ENCODE measurements around the gene SKI.

Gene SKI

DNA sequence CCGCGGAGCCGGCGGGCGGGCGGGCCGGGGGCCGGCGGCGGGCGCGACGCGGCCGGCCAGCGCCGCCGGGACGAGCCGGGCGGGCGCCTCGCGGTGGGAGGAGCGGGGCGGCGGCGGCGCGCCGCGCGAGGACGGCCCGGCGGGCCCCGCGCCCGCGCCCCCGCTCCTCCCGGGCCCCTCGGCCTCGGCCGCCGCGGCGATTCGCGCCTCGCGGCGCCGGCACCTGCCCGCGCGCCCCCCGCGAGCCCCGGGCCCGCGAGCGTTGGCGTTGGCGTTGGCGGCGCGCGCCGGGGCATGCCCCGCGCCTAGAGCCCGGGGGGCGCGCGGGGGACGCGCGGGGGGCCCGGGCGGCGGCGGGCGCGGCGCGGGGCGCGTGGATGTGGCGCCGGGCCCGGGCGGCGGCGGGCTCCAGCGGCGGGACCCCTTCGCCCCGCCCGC, at the start of gene SKI:
SKI (plus strand) TSS at position 163 of the 438 bp plus-strand sequence. CDS start 448 bp downstream, outside the sequence.
- no peak for DNase-seq
- intact Hi-C loops (cut with DNase I), result loop anchor here (2.0 kb wide), 2 partner anchors 29 to 39 kb away; no protein-coding TSS in a partner anchor

GRCh38 chr1:2178875-2179274, 49.2 kb upstream of the SKI start:
- DNase-seq, result no peak
- intact Hi-C loops (cut with DNase I), result no loop called here

- peak in 1 of 10 donors; percentile 59 for DNase-seq
- intact Hi-C loops (cut with DNase I), result no loop called here
Measured at GRCh38 chr1:2179283-2180013, 48.7 kb upstream of the SKI start.

DNA sequence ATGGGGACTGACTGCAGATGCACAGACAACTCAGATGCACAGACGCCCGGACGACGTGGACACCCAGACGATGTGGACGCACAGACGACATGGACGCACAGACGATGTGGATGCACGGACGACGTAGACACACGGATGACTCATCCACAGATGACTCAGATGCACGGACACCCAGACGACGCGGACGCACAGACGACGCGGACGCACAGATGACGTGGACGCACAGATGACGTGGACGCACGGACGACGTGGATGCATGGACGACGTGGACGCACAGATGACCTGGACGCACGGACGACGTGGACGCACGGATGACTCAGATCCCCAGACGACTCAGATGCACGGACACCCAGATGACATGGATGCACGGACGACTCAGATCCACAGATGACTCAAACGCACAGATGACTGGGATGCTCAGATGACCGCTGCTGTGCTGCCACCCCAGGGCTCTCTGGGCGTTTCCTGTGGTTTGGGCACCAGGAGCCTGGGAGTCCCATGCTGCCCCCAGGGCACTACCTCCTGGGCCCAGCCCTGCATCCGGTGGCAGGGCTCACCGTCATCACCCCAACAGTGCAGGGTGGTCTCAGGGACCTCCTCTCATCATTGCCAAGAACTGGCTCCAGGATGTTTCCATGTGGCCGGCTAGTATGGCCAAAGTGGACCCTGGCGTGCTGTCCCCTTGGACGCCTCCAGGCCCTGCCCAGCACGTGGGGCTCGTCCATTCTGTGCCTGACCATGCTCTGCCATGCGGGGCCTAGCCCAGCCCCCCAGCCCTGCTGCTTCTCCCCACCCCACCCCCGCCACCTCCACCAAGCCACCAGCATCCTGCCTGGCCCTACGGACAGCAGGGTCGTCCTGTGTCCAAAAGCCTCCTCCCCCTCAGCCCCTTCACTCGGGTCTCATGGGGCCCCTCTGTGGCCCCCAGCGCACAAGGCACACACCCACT, 47.5 kb upstream of the SKI start:
- peak in 2 of 10 donors; percentile 52 to 82 for DNase-seq
- intact Hi-C loops (cut with DNase I), result no loop called here

DNA sequence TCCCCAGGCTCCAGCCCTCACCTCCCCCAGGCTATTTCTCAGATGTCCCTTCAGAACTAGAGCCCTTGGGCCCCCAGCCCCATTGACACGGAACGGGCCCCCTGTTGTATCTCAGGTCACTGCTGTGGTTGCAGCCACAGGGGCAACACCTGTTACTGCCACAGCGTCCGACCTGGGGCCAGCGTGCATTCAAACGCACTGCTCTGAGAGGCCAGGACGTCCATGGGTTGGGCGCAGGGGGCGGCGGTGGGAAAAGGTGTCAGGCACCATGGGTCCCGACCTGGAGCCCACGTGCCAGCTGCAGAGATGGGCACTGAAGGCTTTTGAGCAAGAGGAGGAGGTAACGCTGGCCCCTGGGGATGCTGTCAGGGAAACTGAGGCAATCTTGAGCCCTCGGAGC, 46.8 kb upstream of the SKI start:
- DNase-seq, result no peak
- intact Hi-C loops (cut with DNase I), result no loop called here

GRCh38 chr1:2181752-2182151, 46.4 kb upstream of the SKI start:
- intact Hi-C loops (cut with DNase I), result no loop called here
- DNase-seq, result no peak

DNA sequence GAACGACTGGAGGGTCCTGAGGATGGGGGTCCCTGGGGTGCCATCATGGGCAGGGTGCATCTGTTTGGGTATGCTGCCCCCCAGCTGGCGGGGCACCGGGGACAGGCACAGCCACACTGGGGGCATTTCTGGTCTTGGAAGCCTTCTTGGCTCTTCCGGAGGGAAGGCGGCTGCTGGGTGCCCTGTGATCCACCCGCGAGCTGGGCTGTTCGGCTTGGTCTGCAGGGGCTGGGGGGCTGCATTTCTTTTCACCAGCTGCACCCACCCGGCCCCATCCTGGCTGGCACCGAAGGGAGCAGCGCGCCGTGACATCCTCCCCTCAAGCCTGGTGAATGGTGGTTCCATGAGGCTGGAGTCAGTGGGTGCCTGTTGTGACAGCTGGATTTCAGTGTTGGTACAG, 45.7 kb upstream of the SKI start:
- intact Hi-C loops (cut with DNase I), result no loop called here
- DNase-seq, result no peak

DNA sequence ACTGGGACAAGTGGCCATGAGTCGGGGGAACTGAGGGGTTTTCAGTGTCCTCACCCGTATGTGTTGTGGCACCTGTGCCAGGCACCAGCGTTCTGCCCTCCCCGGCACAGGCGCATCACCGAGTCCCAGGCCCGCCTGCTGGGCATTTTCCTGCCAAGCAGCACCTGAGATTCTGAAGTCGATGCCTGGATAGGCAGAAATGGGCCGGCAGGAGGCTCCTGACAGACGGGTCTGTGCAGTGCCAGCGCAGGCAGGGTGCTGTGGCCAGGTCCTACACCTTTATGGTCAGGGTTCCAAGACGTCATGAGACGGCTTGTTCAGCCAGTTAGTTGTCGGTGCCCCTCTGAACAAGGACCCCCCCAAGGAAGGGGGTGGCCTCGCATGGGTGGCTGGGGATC, 44.2 kb upstream of the SKI start:
- DNase-seq, result no peak
- intact Hi-C loops (cut with DNase I), result no loop called here

GRCh38 chr1:2184531-2184930, 43.6 kb upstream of the SKI start:
- DNase-seq, result no peak
- intact Hi-C loops (cut with DNase I), result no loop called here

DNA sequence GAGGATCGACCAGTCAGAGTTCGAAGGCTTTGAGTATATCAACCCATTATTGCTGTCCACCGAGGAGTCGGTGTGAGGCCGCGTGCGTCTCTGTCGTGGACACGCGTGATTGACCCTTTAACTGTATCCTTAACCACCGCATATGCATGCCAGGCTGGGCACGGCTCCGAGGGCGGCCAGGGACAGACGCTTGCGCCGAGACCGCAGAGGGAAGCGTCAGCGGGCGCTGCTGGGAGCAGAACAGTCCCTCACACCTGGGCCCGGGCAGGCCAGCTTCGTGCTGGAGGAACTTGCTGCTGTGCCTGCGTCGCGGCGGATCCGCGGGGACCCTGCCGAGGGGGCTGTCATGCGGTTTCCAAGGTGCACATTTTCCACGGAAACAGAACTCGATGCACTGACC, 43.2 kb upstream of the SKI start:
- DNase-seq, result no peak
- intact Hi-C loops (cut with DNase I), result no loop called here

DNA sequence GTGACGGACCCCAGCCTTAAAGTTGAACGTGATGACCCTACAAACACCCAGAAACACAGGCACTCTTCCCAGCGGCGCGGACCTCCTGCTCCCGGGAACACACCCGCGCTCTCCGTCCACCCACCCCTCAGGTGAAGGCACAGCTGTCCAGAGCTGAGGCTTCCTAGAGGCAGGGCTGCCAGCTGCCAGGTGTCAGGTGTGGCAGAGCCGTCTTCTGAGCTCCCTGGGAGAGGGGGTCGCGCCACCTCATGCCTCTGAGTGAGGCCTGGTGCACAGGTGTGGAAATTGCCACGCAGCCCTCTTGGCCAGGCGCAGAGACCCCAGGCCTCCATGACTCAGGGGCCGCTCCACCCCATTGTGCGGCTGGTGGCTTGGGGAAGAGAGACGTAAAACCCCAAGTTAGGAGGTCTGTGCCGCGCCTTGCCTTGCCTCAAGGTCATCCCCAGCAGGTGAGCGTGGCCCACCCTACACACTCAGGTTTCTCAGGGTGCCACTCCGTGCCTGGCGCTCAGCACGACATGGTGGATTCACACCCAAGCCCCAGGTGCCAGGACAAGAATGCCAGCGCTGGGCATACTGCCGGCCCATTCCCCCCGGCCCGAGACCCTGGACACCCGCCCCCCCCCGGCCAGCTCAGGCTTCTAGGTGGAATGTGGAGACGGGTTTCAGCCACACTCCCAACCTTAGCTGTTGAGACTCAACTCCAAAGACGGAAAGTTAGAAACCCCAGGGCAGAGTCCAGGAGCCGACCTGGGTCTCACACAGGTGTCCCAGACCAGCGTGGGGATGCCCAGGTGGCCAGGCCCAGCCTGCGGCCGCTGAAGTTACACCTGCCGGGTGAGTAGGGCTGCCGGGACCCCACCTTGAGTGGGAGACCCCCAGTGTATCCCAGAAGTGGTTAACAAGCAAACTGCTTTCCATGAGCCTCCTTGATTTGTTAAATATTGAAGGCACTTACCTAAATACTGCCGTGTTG, 42.0 kb upstream of the SKI start:
- DNase-seq, result no peak
- intact Hi-C loops (cut with DNase I), result no loop called here

DNA sequence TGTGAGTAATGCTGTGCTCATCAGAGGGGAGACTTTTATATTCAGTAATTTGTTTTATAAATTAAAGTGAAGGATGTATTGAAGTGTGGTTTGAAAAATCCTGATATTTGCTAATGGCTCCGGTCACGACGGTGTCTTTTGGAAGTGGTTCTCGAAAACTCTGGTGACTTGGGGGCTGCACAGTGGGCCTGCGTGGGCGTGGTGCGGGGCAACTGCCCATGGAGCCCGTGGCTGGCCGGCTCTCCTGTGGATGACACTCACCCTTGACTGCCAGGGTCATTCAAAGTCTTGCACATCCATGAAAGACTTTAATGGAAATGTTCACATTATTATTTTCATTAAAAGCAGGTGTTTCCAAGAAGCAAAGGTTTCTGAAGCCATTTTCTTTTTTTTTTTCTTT, 41.2 kb upstream of the SKI start:
- intact Hi-C loops (cut with DNase I), result no loop called here
- no peak for DNase-seq

- no peak for DNase-seq
- intact Hi-C loops (cut with DNase I), result loop anchor here (2.0 kb wide), 1 partner anchor 41 kb away; the partner anchor contains the start of gene SKI
Measured at GRCh38 chr1:2187619-2188018, 40.5 kb upstream of the SKI start.

GRCh38 chr1:2188336-2188735, 39.8 kb upstream of the SKI start:
- no peak for DNase-seq
- intact Hi-C loops (cut with DNase I), result loop anchor here (2.0 kb wide), 1 partner anchor 40 kb away; the partner anchor contains the start of gene SKI

GRCh38 chr1:2189459-2190425, 38.4 kb upstream of the SKI start:
- intact Hi-C loops (cut with DNase I), result loop anchor here (2.0 to 10.0 kb wide), 2 partner anchors 39 to 125 kb away; partner anchors contain the start of gene SKI
- peak; percentile 88 to 99 (median 94) for DNase-seq

DNA sequence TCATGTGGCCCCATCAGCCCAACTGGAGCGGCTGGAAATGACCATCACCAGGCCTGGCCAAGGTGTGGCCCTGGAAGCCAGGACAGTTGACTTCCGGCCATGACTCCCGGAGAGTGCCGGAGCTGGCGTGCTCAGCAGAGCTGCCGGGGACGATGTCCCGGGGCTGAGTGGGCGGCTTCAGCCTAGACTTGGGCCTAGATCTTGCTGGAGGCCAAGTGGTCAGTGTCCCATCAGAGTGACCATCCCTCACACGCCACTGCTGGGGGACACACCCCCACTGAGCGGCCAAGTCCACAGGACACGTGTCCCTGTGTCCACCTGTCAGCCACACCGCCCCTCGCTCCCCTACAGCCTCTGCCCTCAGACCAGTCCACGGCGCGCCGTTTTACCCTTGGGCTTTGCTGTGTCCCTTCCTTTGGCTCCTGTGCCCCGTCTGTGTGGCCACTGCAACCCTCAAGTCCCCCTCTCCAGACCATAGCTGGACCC, 37.6 kb upstream of the SKI start:
- DNase-seq, result no peak
- intact Hi-C loops (cut with DNase I), result loop anchor here (10.0 kb wide), 1 partner anchor 124 kb away; no protein-coding TSS in a partner anchor

DNA sequence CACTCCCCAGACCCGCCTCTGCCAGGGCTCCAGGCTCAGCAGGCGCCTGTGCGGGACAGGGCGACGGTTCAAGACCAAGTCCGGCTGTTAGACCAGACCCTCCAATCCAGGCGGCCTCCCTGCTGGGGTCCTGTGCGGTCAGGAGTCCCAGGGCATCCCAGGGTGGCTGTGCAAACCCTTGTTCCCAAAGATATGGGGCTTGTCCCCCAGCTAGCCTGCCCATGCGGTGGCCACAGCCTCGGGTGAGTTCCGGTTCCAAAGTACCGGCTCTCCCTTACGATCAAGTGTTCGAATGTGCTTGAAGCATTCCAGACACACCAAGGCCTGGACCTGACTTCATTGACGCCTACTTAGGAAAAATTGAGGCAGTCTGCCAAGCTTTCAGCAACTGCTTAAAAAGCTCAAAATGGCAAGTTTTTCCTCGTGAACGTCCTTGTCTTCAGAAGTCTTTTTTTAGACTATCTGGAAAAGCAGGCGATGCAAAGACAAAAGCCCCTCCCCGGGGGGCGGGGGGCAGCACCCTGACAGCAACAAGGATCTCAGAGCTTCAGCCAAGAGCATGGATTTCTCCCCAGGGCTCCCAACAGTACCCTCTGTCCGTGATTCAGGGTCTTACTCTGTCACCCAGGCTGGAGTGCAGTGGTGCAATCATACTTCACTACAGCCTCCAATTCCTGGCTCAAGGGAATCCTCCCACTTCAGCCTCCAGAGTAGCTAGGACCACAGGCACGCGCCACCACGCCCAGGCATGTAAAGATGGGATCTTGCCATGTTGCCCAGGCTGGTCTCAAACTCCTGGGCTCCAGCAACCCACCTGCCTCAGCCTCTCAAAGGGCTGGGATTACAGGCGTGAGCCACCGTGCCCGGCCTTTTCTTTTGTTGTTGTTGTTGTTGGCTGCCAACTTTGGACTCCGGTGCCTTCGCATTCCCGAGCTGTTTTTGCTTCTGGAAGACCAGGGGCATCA, 35.8 kb upstream of the SKI start:
- intact Hi-C loops (cut with DNase I), result loop anchor here (10.0 kb wide), 1 partner anchor 122 kb away; no protein-coding TSS in a partner anchor
- no peak for DNase-seq
